ENCODE results near the gene SPATS2L.

- TF ChIP-seq CREB1 (CRISPR knock-in tag; IDR thresholded peaks at IDR 0.05) (no peak), CTCF (IDR thresholded peaks at IDR 0.05) (no peak), MAX (CRISPR knock-in tag; IDR thresholded peaks at IDR 0.05) (no peak), AFF4 (CRISPR knock-in tag; IDR thresholded peaks at IDR 0.05; ENCODE audit: borderline replicate concordance) (no peak), ZNF396 (CRISPR knock-in tag; IDR thresholded peaks at IDR 0.05; ENCODE audit: borderline replicate concordance) (no peak)
Measured at GRCh38 chr2:200379481-200380090, 73.1 kb downstream of the SPATS2L start.
